GM12872 (cell line): Measurements from ENCODE around the gene TSPAN14.

Experiments used
- TF ChIP-seq, protein P1 (sequence below): IDR thresholded peaks from 3 replicates; pipeline ENCODE4 v1.5.1; 2011; ENCODE audit warnings: low read depth, mild to moderate bottlenecking, low read length, moderate library complexity; ENCODE audit not compliant: insufficient read depth

TSPAN14 gene

DNA sequence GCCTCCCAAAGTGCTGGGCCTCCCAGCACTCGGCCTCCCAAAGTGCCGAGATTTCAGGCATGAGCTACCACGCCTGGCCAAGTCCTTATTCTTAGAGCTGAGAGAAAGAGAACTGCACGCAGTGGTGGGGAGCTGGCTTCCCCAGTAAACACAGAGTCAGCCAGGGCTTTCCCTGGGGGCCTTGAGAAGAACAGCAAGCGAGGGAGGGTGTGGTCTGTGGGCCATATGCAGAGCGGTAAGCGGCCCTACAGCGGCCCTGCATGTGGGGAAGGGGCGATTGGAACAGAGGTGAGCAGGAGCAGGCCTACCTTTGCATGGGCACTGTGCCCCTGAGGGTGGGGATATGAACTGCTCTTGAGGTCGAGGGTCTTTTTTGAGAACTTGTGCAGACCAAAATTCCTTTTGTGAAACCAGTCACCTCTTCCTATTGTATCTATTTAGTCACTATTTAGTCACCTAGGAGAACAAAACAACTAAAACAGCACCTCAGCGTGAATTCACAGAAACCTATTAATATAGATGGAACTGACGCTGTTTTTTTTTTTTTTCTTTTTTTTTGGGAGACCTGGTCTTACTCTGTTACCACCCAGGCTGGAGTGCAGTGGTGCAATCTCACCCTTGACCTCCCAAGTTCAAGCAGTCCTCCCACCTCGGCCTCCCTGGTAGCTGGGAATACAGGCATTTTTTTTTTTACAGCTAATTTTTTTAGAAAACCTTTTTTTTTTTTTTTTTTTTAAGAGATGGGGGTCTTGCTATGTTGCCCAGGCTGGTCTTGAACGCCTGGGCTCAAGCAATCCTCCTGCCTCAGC is 46.7 kb downstream of the TSPAN14 start:
- TF ChIP-seq, protein P1, sequence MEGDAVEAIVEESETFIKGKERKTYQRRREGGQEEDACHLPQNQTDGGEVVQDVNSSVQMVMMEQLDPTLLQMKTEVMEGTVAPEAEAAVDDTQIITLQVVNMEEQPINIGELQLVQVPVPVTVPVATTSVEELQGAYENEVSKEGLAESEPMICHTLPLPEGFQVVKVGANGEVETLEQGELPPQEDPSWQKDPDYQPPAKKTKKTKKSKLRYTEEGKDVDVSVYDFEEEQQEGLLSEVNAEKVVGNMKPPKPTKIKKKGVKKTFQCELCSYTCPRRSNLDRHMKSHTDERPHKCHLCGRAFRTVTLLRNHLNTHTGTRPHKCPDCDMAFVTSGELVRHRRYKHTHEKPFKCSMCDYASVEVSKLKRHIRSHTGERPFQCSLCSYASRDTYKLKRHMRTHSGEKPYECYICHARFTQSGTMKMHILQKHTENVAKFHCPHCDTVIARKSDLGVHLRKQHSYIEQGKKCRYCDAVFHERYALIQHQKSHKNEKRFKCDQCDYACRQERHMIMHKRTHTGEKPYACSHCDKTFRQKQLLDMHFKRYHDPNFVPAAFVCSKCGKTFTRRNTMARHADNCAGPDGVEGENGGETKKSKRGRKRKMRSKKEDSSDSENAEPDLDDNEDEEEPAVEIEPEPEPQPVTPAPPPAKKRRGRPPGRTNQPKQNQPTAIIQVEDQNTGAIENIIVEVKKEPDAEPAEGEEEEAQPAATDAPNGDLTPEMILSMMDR, result peak; percentile 26; the same call in 1 of the 3 replicates

DNA sequence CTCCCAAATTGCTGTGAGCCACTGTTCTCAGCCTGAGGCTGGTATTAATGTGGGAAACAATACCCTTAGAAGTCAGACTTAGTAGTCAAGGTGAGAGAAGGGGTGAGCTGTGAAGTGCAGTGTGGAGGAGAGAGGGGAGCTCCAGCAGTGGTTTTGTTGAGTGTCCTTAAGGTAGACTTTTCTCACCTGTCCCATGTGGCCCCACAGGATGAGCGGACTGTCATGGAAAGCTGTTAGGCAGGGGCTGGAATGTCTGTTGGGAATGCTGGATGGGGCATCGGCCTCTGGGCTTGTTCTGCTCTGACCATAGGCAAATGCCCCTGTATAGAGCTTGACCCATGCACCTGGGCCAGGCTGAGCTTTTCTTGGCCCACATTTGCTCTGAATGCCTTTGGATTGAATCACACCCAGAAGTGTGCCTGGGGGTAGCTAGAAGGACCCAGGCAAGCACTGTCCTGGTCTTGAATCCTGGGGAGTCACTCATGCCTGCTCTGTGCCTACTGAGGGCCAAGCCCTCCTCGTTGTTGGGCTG is 47.3 kb downstream of the TSPAN14 start:
- TF ChIP-seq, protein P1, result no peak

DNA sequence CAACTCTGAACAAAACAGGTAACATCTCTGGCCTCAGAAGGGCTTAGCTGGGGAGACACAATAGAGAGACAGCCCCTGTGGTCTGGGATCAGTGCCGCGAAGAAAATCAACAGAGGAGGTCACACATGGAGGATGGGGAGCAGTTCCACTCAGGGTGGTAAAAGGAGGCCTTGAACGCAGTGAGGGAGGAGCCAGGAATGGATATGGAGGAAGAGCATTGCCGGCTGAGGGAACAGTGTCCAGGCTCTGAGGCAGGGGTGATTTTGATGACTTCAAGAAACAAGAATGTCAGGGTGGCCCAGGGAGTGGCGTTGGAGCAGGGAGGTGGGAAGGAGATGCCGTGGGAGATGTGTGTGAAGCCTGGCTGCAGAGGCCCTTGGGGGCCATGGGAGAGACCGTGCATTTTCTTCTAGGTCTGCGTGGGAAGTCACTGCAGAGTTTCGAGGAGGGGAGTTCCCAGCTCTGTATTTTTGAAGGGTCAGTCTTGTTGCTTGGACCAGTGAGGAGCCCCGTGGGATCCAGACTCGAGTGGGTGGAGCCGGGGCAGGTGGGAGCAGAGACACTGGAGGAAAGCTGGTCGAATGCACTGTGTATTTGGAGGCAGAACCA is 47.9 kb downstream of the TSPAN14 start:
- TF ChIP-seq, protein P1, result no peak

DNA sequence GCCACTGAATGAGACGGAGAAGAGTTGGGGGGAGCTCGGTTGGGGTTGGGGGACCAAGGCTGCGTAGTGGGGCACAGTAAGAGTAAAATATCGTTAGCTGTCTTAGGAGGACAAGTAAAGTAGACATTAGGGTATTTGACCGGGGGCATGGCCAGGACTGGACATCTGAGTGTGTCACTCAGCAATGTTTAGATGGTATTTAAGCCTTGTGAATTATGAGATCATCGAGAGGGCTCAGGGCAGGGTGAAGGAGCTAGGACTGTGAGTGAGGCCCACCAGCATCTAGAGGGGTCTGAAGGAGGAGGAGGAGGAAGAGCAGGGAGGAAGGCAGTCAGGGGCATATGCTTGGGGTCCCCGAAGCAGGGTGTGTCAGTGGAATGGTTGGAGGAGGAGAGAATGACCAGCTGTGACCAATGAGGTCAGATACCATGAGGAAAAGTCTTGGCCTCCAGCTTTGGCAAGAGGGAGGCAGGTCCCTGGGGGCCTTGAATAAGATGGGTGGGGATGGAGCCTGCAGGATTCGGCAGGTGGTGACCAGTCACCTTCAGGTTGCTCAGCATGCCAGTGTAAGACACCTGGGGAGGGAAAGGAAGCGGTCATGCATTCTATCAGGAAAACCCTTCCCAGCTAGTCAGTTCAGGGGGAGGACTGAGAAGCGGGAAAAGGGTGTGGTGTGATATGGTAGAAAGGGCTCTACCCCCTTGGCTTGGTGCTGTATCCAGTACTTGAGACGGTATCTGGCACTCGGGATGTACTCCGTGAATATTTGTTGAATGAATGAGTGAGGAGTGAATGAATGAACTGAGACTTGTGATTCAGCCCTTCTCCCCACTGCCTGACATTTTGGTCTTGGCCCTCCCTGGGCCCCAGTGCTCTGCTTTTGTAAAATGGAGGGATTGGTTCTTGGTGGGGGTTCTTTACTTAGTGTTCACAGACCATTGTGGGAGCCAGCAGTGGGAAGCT is 48.8 kb downstream of the TSPAN14 start:
- TF ChIP-seq, protein P1, result no peak

DNA sequence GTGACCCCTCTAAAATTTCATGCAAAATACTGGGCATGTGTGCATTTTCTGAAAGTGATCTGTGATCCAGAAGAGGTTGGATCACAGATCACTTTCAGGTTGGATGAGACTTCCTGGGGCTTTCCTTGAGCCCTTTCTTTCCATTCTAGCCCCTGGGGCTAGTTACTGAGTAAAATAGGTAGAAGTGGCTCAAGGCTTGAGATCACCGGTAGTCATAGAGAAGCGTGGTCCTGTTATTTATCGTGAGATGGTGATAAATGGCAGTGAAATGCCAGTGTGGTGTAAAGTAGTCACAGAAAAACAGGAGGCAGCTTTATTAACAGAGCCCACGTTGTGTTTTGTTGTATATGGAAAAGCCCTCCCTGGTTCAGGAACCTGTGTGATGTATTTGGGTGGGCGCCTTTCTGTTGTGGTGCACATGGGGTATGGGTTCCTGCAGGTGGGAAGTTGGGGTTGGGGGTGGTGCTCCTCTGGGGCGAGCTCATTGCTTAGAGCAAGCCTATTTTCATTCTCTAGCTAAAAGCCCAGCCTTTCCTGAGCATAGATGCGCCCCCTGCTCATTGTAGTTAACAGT is 49.6 kb downstream of the TSPAN14 start:
- TF ChIP-seq, protein P1, result no peak

DNA sequence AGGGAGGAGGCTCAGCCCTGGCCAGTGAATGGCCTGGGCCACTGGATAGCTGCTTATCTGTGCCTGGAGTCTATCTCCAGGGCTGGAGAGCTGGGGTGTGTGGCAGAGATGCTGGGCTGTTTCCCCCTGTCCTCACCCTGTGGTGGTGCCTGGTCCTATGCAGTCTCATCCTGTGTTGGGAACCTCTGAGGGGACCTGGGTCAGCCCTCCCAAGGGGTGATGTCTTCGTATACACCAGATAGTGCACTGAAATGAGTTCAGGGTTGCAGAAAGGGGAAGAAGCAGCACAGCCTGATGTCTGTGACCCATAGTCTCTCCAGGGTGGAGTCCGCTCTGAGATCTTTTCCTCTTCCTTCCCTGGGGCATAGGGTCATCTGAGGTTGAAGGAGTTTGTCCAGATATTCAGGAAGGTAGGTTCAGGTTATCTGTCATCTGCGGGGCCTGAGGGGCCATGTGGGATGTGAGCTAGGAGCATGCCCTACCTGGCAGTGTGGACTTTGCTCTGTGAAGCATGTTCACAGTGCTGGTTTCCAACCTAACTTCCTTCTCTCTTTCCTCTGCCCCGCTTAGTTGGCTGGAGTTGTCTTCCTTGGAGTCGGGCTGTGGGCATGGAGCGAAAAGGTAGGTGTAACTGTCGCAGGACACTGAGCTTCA is 50.2 kb downstream of the TSPAN14 start:
- TF ChIP-seq, protein P1, result no peak
